Fibroblast of skin of abdomen (primary cell): Measurements from ENCODE around the gene IQCN.
A peak's percentile ranks its signal among the peaks of the same experiment; 100 is the strongest.
"Not testable (repeated sequence)": the region's sequence is repeated elsewhere in the genome, so short reads cannot be mapped to it uniquely, and the experiment has no call there.

Experiments used
- DNase-seq: peaks from one replicate; pipeline ENCODE4 v3.0.0-alpha.2; 2013

Gene IQCN

GRCh38 chr19:18209912-18210311, 64.3 kb downstream of the IQCN start:
- DNase-seq: not testable (repeated sequence)

GRCh38 chr19:18208098-18208951, 65.9 kb downstream of the IQCN start:
- DNase-seq: peak; percentile 68
